Measurements from ENCODE around the gene TBX21. TPM values are rescaled to one million over a fixed set of nuclear protein-coding genes. Genes with fewer than 3 reads are reported as not detected.

The TBX21 gene
- total RNA-seq, 2 donors from 2014 or later, result not detected

- peaks cover 15% of the 10 kb centered on the region for H3K4me1 Mint-ChIP-seq
- H3K4me3 Mint-ChIP-seq, result no peak overlapping the region
- DNase-seq, result no peak
- Histone ChIP-seq H3K4me1 (ENCODE audit: control insufficient read depth, insufficient read depth, low read length) (peaks cover 1% of the 10 kb centered on the region), H3K27ac (ENCODE audit: low read depth, low read length) (no peak overlapping the region), H3K4me3 (ENCODE audit: low read length) (no peak overlapping the region), H3K27me3 (ENCODE audit: control insufficient read depth, insufficient read depth, low read length, poor library complexity, severe bottlenecking) (no peaks in the 10 kb centered on the region), H3K36me3 (ENCODE audit: control insufficient read depth, insufficient read depth, low read length) (peaks cover 40% of the 10 kb centered on the region), H3K9me3 (ENCODE audit: control insufficient read depth, low read length) (no peaks in the 10 kb centered on the region), H3K9ac (ENCODE audit: extremely low read depth, low read length, poor library complexity, severe bottlenecking) (no peak overlapping the region)
- TF ChIP-seq, protein P1, sequence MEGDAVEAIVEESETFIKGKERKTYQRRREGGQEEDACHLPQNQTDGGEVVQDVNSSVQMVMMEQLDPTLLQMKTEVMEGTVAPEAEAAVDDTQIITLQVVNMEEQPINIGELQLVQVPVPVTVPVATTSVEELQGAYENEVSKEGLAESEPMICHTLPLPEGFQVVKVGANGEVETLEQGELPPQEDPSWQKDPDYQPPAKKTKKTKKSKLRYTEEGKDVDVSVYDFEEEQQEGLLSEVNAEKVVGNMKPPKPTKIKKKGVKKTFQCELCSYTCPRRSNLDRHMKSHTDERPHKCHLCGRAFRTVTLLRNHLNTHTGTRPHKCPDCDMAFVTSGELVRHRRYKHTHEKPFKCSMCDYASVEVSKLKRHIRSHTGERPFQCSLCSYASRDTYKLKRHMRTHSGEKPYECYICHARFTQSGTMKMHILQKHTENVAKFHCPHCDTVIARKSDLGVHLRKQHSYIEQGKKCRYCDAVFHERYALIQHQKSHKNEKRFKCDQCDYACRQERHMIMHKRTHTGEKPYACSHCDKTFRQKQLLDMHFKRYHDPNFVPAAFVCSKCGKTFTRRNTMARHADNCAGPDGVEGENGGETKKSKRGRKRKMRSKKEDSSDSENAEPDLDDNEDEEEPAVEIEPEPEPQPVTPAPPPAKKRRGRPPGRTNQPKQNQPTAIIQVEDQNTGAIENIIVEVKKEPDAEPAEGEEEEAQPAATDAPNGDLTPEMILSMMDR (conservative IDR thresholded peaks at IDR 0.05), result no peak
- H3K9me3 Mint-ChIP-seq, result no peaks in the 10 kb centered on the region
- peak overlapping the region; percentile 42 for H3K27ac Mint-ChIP-seq
- H3K36me3 Mint-ChIP-seq (ENCODE audit: low read depth), result peaks cover 26% of the 10 kb centered on the region
- no peaks in the 10 kb centered on the region for H3K27me3 Mint-ChIP-seq (ENCODE audit: insufficient read depth)
These were observed 45.7 kb upstream of the TBX21 start for GRCh38 chr17:47687328-47687690.

DNA sequence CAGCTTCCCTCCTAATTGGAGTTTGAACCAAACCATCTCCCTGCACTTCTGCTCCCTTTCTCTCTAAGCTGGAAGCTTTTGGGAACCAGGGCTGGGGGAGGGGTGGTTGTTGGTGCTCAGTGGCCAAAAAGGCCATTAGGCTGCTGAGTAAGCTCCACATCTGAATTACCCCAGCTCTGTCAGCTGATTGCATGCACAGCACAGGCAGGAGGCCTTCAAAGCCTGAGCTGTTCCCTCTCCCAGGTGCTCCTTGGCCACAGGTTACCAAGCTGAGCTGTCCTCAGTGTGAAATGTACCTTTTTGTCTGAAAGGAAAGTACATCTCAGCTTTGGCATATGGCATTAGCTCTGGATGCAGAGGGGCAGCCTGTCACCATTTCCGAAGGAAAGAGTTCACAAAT is 45.3 kb upstream of the TBX21 start:
- Histone ChIP-seq H3K9me3 (ENCODE audit: control insufficient read depth, low read length) (no peaks in the 10 kb centered on the region), H3K9ac (ENCODE audit: extremely low read depth, low read length, poor library complexity, severe bottlenecking) (no peak overlapping the region), H3K4me1 (ENCODE audit: control insufficient read depth, insufficient read depth, low read length) (peaks cover 6% of the 10 kb centered on the region), H3K4me3 (ENCODE audit: low read length) (no peak overlapping the region), H3K27me3 (ENCODE audit: control insufficient read depth, insufficient read depth, low read length, poor library complexity, severe bottlenecking) (no peaks in the 10 kb centered on the region), H3K27ac (ENCODE audit: low read depth, low read length) (peak overlapping the region; percentile 16), H3K36me3 (ENCODE audit: control insufficient read depth, insufficient read depth, low read length) (peaks cover 35% of the 10 kb centered on the region)
- Mint-ChIP-seq H3K27ac (peak overlapping the region; percentile 42), H3K27me3 (ENCODE audit: insufficient read depth) (no peaks in the 10 kb centered on the region), H3K4me1 (peaks cover 19% of the 10 kb centered on the region), H3K9me3 (no peaks in the 10 kb centered on the region), H3K4me3 (no peak overlapping the region), H3K36me3 (ENCODE audit: low read depth) (peaks cover 22% of the 10 kb centered on the region)
- TF ChIP-seq, protein P1 (conservative IDR thresholded peaks at IDR 0.05), result no peak
- DNase-seq, result peak; percentile 87
- 87 to 93% methylated on average over 1 of the region's 1 CpG for WGBS, 2 experiments (ENCODE audit: insufficient coverage in 1 of 2, insufficient read length in 1 of 2)

DNA sequence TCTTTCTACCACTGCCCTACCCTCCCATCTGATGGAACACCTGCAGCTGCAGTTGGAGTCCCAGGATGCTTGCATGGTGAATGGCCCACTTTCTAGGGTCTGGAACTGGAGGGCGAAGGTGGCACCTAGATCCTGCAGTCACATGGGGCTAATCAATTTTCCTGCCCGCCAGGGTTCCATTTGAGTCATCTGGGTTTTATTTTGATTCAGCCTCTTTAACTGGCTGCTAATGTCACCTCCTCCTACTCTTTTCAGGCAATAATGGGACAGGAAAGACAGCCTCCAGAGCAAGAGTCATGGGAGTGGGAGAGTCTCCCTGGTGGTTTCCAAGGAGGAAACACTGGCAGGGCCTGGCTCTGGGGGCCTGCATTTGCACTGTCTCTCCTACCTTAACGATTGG is 42.9 kb upstream of the TBX21 start:
- Histone ChIP-seq H3K36me3 (ENCODE audit: control insufficient read depth, insufficient read depth, low read length) (peaks cover 12% of the 10 kb centered on the region), H3K27me3 (ENCODE audit: control insufficient read depth, insufficient read depth, low read length, poor library complexity, severe bottlenecking) (no peaks in the 10 kb centered on the region), H3K4me1 (ENCODE audit: control insufficient read depth, insufficient read depth, low read length) (peaks cover 11% of the 10 kb centered on the region), H3K27ac (ENCODE audit: low read depth, low read length) (no peak overlapping the region), H3K4me3 (ENCODE audit: low read length) (no peak overlapping the region), H3K9me3 (ENCODE audit: control insufficient read depth, low read length) (no peaks in the 10 kb centered on the region), H3K9ac (ENCODE audit: extremely low read depth, low read length, poor library complexity, severe bottlenecking) (no peak overlapping the region)
- Mint-ChIP-seq H3K27me3 (ENCODE audit: insufficient read depth) (no peaks in the 10 kb centered on the region), H3K9me3 (no peaks in the 10 kb centered on the region), H3K4me1 (peaks cover 30% of the 10 kb centered on the region), H3K4me3 (no peak overlapping the region), H3K36me3 (ENCODE audit: low read depth) (no peaks in the 10 kb centered on the region), H3K27ac (no peak overlapping the region)
- TF ChIP-seq, protein P1 (conservative IDR thresholded peaks at IDR 0.05), result no peak
- peak; percentile 75 for DNase-seq
- 79 to 86% methylated on average over 3 of the region's 3 CpGs for WGBS, 2 experiments (ENCODE audit: insufficient coverage in 1 of 2, insufficient read length in 1 of 2)

All from endodermal cell (in vitro differentiated cells).